ENCODE measurements around the gene ABHD5. TPM values are rescaled to one million over a fixed set of nuclear protein-coding genes. Genes with fewer than 3 reads are reported as not detected.
A peak's percentile ranks its signal among the peaks of the same experiment; 100 is the strongest.
"Not testable (repeated sequence)": the region's sequence is repeated elsewhere in the genome, so short reads cannot be mapped to it uniquely, and the experiment has no call there.

ABHD5 gene
- polyA plus RNA-seq, 1 donor from 2014 or later: 7.4 TPM

GRCh38 chr3:43675593-43675992, 15.1 kb upstream of the ABHD5 start:
- Mint-ChIP-seq H3K9me3 (peaks cover 0 to 3% (median 3%) of the 10 kb centered on the region in 3 donors), H3K36me3 (peaks cover 3% of the 10 kb centered on the region), H3K27ac (no peak overlapping the region), H3K4me3 (no peak overlapping the region), H3K4me1 (no peaks in the 10 kb centered on the region), H3K27me3 (no peaks in the 10 kb centered on the region)

DNA sequence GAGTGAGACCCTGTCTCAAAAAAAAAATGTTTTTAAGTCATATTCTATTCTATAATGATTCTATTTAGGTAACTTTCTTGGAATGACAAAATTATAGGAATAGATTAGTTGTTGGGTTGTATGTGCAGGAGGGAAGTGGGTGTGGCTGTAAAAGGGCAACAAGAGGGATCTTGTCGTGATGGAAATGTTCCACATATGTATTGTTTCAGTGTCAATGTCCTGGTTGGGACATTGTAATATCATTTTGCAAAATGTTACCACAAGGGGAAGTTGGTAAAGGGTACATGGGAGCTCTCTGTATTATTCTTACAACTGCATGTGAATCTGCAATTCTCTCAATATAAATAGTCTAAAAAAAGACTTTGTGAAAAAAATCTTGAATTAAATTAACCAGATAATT, 14.3 kb upstream of the ABHD5 start:
- Mint-ChIP-seq H3K27ac (no peak overlapping the region), H3K4me3 (no peak overlapping the region)

DNA sequence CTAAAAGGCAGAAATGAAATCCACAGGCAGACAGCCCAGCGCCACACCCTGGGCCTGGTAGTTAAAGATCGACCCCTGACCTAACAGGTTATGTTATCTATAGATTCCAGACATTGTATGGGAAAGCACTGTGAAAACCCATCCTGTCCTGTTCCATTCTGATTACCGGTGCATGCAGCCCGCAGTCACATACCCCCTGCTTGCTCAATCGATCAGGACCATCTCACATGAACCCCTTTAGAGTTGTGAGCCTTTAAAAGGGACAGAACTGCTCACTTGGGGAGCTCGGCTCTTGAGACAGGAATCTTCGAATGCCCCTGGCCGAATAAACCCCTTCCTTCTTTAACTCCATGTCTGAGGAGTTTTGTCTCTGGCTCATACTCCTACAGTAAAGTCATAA, 12.4 kb upstream of the ABHD5 start:
- not testable (repeated sequence) for H3K27me3 Mint-ChIP-seq, H3K4me1 Mint-ChIP-seq, H3K36me3 Mint-ChIP-seq, H3K9me3 Mint-ChIP-seq, H3K27ac Mint-ChIP-seq, H3K4me3 Mint-ChIP-seq

More for the DNA sequence above, 14.3 kb upstream of the ABHD5 start:
- Mint-ChIP-seq H3K9me3 (peaks cover 0 to 4% (median 3%) of the 10 kb centered on the region in 3 donors), H3K36me3 (peaks cover 3% of the 10 kb centered on the region), H3K4me1 (no peaks in the 10 kb centered on the region), H3K27me3 (no peaks in the 10 kb centered on the region)

GRCh38 chr3:43678887-43679449, 11.8 kb upstream of the ABHD5 start:
- H3K4me3 Mint-ChIP-seq, H3K36me3 Mint-ChIP-seq, H3K4me1 Mint-ChIP-seq, H3K27ac Mint-ChIP-seq, H3K27me3 Mint-ChIP-seq, H3K9me3 Mint-ChIP-seq: not testable (repeated sequence)

DNA sequence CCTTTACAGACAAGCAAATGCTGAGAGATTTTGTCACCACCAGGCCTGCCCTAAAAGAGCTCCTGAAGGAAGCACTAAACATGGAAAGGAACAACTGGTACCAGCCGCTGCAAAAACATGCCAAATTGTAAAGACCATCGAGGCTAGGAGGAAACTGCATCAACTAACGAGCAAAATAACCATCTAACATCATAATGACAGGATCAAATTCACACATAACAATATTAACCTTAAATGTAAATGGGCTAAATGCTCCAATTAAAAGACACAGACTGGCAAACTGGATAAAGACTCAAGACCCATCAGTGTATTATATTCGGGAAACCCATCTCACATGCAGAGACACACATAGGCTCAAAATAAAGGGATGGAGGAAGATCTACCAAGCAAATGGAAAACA, 9.9 kb upstream of the ABHD5 start:
- not testable (repeated sequence) for H3K4me1 Mint-ChIP-seq, H3K36me3 Mint-ChIP-seq

DNA sequence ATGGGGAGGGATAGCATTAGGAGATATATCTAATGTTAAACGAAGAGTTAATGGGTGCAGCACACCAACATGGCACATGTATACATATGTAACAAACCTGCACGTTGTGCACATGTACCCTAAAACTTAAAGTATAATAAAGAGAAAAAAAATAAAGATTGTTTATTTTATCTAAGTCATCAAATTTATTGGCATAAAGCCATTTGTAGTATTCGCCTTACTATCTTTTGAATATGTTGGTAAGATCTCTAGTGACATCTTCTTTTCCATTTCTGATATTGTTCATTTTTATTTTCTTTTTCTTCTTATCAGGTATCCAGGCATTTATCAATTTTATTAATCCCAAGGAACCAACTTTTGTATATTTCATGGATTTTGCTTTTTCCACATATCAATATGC, 5.8 kb upstream of the ABHD5 start:
- Mint-ChIP-seq H3K27ac (no peak overlapping the region), H3K9me3 (peaks cover 0 to 2% (median 0%) of the 10 kb centered on the region in 3 donors), H3K4me3 (no peak overlapping the region), H3K4me1 (peaks cover 0 to 4% (median 3%) of the 10 kb centered on the region in 3 donors), H3K27me3 (peaks cover 3% of the 10 kb centered on the region), H3K36me3 (no peaks in the 10 kb centered on the region)

More for the DNA sequence above, 9.9 kb upstream of the ABHD5 start:
- H3K27me3 Mint-ChIP-seq, H3K9me3 Mint-ChIP-seq, H3K4me3 Mint-ChIP-seq, H3K27ac Mint-ChIP-seq: not testable (repeated sequence)

DNA sequence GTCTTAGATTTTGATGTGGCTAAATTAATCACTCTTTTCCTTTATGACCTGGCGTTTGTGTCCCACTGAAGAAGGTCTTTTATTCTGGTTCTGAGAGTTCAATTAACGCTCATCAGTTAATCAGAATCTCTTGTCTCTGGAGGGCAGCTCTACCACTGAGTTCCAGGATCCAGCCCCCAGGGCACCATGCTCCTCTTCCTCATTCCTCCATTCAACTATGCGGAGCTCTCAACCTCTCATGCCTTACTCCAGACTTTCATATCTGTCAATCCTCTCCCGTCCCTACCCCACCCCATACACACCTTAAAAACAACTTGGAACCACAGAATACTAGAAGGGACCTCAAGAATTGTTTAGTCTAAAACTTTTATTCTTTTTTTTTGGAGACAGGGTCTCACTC, 4.8 kb upstream of the ABHD5 start:
- Mint-ChIP-seq H3K27ac (no peak overlapping the region), H3K9me3 (no peaks in the 10 kb centered on the region), H3K4me1 (peaks cover 3 to 5% (median 4%) of the 10 kb centered on the region in 3 donors), H3K4me3 (no peak overlapping the region), H3K36me3 (no peaks in the 10 kb centered on the region), H3K27me3 (peaks cover 3% of the 10 kb centered on the region)

- peak overlapping the region in 1 of 4 donors; percentile 31 for H3K4me3 Mint-ChIP-seq
- H3K36me3 Mint-ChIP-seq: no peaks in the 10 kb centered on the region
- peaks cover 3% of the 10 kb centered on the region for H3K27me3 Mint-ChIP-seq
- H3K4me1 Mint-ChIP-seq: peaks cover 3 to 5% (median 4%) of the 10 kb centered on the region in 3 donors
- no peak overlapping the region for H3K27ac Mint-ChIP-seq
- H3K9me3 Mint-ChIP-seq: no peaks in the 10 kb centered on the region
These were observed 4.4 kb upstream of the ABHD5 start for GRCh38 chr3:43686333-43686699.

DNA sequence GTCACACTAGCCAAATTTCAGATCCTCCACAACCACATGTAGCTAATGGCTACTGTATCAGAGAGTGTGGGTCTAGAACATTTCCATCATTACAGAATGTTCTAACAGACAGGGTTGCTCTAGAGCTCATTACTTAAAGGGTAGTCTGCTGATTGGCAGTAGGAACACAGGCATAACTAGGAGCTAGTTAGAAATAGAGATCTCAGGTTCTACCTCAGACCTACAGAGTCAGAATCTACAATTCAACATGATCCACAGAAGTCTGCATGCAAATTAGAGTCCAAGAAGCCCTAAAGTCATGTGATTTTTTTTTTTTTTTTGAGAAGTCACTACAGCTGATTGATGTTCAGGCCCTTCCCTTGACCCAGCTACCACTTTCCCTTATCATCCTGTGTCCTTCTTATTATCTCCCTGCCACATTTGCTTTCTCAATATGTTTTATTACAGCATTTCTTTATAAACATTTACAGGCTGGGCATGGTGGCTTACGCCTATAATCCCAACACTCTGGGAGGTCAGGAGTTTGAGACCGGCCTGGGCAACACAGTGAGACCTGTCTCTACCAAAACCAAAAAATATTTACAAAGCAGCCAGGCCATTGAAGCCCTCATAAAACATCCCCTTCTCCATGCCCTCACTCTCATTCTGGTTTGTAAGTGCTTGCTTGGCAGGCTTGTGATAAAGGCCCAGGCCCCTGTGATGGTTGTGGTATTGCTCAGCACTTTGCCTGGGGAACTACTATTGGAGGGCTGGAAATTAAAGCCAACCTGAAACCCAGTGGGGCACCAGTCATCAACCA, 3.8 kb upstream of the ABHD5 start:
- Mint-ChIP-seq H3K27ac (no peak overlapping the region), H3K27me3 (peaks cover 3% of the 10 kb centered on the region), H3K4me3 (peak overlapping the region in 1 of 4 donors; percentile 63)

GRCh38 chr3:43687499-43687811, 3.3 kb upstream of the ABHD5 start:
- H3K27me3 Mint-ChIP-seq: no peaks in the 10 kb centered on the region
- no peak overlapping the region for H3K27ac Mint-ChIP-seq
- H3K4me1 Mint-ChIP-seq: peaks cover 11 to 15% (median 14%) of the 10 kb centered on the region in 3 donors
- no peaks in the 10 kb centered on the region for H3K9me3 Mint-ChIP-seq
- no peaks in the 10 kb centered on the region for H3K36me3 Mint-ChIP-seq
- peak overlapping the region in 1 of 4 donors; percentile 63 for H3K4me3 Mint-ChIP-seq

More for the DNA sequence above, 3.8 kb upstream of the ABHD5 start:
- Mint-ChIP-seq H3K4me1 (peaks cover 7 to 10% (median 8%) of the 10 kb centered on the region in 3 donors), H3K36me3 (no peaks in the 10 kb centered on the region), H3K9me3 (no peaks in the 10 kb centered on the region)

GRCh38 chr3:43688245-43688650, 2.5 kb upstream of the ABHD5 start:
- H3K4me3 Mint-ChIP-seq: peak overlapping the region in 1 of 4 donors; percentile 17
- no peaks in the 10 kb centered on the region for H3K27me3 Mint-ChIP-seq
- no peaks in the 10 kb centered on the region for H3K36me3 Mint-ChIP-seq
- H3K27ac Mint-ChIP-seq: no peak overlapping the region
- H3K9me3 Mint-ChIP-seq: no peaks in the 10 kb centered on the region
- peaks cover 13 to 19% (median 16%) of the 10 kb centered on the region in 3 donors for H3K4me1 Mint-ChIP-seq

GRCh38 chr3:43689166-43689565, 1.6 kb upstream of the ABHD5 start:
- Mint-ChIP-seq H3K9me3 (no peaks in the 10 kb centered on the region), H3K4me1 (peaks cover 13 to 26% (median 19%) of the 10 kb centered on the region in 3 donors), H3K27ac (peak overlapping the region in 2 of 3 donors; percentile 0 to 89), H3K4me3 (peak overlapping the region in 1 of 4 donors; percentile 88), H3K36me3 (no peaks in the 10 kb centered on the region), H3K27me3 (no peaks in the 10 kb centered on the region)

GRCh38 chr3:43689766-43690399, 855 bp upstream of the ABHD5 start:
- Mint-ChIP-seq H3K4me1 (peaks cover 13 to 29% (median 19%) of the 10 kb centered on the region in 3 donors), H3K36me3 (no peaks in the 10 kb centered on the region), H3K27ac (peak overlapping the region; percentile 89 to 97 (median 90)), H3K4me3 (peak overlapping the region; percentile 88 to 97 (median 93)), H3K9me3 (no peaks in the 10 kb centered on the region), H3K27me3 (no peaks in the 10 kb centered on the region)

- Mint-ChIP-seq H3K4me1 (peaks cover 18 to 34% (median 25%) of the 10 kb centered on the region in 3 donors), H3K4me3 (peak overlapping the region; percentile 88 to 97 (median 93)), H3K27ac (peak overlapping the region; percentile 89 to 93 (median 90)), H3K36me3 (no peaks in the 10 kb centered on the region), H3K9me3 (no peaks in the 10 kb centered on the region), H3K27me3 (no peaks in the 10 kb centered on the region)
These were observed 620 bp downstream of the ABHD5 start for GRCh38 chr3:43691120-43691995.
